GM18499 (cell line): ENCODE measurements around the gene CDK5R2.

Source experiments
- ATAC-seq: cut with Tn5 transposase; IDR thresholded peaks from one replicate; pipeline ENCODE4 v1.9.1; 2021; ENCODE audit warnings: moderate number of reproducible peaks; ENCODE audit not compliant: insufficient read depth, unreplicated experiment

CDK5R2 gene

DNA sequence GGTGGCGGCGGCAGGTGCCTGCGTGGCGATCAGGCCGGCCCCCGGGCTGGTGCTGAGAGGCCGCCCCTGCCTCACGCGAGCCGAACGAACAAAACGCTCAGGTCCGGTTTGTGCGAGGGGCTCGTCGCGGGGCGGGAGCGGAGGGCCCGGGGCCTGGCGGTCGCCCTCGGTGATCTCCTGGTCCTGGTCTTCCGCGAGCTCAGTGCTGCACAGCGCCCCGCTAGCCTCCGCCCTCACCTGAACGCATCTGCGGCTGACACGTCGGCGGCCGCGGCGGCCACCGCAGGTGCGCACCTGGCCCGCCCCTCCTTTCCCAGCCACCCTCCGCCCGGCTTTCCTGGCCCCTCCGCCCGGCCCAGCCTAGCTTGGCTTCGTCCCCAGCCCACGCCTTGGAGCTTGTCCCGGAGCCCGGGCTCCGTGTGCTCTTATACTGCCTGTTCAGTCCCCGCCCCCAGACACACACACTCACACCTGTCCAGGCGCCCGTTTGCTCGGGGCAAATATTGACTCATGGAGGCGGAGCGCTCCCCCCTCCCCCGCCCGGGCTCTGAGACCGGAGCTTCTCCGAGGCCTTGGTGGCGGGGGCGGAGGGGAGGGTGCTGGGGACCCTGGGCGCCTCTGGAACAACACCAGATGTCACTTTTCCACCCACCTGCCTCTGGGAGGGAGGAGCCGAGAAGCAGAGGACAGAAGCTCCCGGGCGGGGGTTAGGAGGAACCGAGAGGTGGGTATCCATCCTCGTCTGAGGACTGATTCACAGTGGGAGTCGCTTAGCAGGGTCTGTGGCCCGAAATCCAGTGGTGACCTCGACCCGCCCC lies 42.3 kb downstream of the CDK5R2 start:
- no peak for ATAC-seq

DNA sequence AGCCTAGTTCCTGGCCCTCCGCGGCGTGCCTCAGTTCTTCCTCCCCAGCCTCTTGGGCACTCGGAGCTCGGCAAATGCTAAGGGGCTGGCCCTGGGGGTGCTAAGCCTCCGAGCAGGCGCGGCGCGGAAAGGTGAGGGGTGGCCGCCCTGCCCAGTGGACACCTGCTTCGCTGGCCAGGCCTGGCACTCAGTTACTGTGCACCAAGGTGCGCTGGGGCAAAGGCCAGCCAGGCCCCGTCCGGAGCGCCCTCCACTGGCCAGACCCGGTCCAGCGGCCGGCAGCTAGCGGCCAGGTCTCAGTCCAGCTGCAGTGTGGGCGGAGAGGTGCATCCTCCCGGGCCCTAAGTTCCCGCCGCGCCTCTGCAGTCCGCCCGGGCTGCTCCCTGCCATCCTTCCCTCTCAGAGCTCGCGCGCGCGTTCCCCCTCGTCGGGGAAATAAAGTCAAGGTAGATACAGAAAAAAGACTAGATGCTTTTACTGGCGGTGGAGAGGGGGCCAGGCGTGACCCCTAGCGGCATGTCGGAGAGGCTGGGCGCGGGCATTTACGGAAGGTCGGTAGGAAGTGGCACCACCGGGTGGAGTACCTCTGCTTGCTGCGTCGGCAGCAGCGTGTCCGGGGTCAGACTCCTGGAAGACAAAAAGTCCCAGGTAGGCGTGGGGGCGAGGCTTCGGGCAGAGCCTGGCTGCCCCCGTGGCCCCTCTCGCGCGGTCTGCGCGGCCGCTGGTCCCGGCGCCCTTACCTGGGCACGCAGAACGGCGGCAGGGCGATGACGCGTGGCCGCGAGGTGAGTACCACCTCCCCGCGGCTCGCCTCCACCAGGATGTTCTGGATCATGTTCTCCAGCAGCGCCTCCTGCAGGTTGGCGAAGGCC lies 43.2 kb downstream of the CDK5R2 start:
- no peak for ATAC-seq

DNA sequence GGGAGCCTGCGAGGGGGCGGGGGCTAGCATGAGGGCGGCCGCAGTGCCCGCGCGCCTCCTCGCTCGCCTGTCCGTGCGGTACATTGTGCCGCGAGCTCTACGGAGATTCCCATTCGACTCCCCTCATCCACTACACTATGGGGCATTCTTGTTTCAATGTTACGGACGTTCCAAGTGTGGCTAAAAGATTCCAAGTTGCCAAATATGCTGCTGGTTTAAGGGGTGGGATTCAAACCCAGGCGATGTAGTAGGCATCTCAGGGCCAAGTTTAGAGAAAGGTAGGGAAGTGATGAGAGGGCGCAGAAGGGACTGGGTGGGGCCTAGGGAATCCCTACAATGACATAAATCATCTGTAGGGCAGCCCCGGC lies 43.8 kb downstream of the CDK5R2 start:
- ATAC-seq, result no peak

DNA sequence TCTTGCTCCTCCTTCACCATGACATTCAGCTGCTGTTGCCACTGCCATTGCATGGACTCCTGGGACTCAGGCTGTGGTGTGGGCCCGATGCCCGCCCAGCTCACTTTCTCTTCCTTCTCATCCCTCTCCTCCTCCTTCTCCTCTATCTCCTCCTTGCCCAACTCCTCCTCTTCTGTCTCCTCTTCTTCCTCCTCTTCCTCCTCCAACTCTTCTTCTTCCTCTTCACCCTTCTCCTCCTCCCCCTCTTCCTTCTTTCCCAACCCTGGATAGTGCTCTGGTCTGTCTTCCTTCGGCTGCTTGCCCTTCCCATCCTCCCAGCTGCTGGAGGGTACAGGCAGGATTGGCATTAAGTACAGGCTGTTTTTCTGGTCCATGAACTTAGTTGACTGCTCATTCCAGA lies 44.5 kb downstream of the CDK5R2 start:
- ATAC-seq, result no peak

DNA sequence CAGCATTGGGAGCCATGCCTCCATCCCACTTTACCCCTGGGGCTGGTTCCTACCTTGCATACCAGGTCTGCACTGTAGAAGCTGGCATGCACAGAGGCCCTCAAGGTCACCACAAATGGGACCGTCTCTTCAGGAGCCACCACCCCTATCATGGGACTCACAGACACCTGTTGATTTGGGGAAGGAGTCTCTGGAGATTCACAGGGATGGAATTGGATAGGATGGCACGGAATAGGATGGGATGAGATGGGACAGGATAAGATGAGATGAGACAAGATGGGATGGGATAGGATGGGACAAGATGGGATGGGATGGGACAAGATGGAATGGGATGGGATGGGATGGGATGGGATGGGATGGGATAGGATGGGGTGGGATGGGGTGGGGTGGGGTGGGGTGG lies 49.8 kb downstream of the CDK5R2 start:
- no peak for ATAC-seq

DNA sequence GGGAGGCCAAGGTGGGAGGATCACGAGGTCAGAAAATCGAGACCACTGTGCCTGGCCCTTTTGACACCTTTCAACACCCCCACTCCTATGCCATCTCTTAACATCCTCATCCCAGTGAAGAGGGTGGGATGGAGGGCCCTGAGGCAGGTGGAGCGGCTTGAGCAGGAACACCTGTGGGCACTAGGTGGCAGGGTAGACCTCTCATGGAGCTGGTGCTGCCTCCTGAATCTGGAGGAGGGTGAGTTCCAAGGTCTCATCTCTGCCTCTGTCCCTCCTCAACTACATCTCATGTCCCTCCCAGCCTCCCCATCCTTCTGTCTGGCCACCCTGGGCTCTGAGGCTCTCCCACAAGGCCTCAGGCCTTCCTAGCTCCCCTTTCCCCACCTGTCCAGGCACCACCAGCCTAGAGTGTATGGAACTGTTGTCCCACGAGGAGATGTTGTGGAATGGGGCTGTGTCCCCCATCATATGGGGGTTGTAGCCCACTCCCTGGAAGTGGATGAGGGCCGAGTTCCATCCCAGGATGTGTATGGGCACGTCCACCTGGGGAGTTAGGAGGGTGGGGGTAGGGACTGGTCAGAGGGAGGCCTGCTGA lies 50.8 kb downstream of the CDK5R2 start:
- ATAC-seq, result no peak

DNA sequence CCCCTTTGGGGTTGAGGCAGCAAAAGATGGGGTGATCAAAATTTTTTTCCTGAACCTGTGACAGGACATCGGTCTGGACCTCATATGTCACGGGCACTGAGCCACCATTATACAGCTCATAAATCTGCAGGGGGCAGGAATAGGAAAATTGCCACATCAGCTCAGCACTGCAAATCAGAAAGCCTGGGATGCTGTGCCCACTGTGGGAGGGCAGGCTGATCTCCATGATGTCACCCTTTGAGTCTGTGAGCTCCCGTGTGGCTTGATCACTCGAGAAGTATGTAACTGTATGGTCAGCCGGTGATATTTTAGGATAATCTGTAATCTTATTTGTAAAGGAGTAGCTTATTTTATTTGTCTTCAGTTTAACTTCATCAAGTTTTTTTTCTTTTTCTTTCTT lies 51.4 kb downstream of the CDK5R2 start:
- no peak for ATAC-seq
